Amniotic stem cell (primary cell): Measurements from ENCODE around the gene CISH.

Experiments used
- DNase-seq: peaks from one replicate; lab custom pipeline; 2025; lab: John Stamatoyannopoulos, UW

Gene CISH

DNA sequence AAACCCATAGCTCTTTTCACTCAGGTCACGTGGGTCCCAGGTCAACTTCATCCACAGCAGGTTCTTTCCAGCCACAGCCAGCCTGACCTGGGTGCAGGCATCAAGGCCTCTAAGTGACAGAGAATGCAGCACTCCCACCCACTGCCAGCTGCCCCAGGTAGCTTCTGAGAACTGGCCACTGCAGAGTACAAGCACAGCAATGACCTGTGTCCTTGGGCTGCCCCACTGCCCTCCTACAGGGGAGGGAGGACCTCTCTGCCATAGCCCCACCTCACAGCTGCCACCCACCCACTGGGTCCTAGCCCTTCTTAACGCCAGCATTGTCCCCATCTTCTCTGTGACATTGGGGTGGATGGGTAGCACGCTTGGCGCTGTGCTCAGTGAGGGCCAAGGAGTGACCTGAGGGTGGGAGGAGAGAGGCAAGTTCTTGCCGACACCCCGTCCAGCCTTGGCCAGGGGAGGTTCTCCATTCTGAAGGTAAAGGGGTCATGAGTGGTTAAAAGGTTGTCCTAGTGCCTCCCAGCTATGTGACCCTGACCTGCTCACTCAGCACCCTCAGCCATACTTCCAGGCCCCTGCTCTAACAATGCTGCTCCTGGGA, 12.4 kb downstream of the CISH start:
- DNase-seq = no peak

- DNase-seq = no peak
Observed at GRCh38 chr3:50594253-50594785, 17.3 kb downstream of the CISH start.

GRCh38 chr3:50592568-50592967, 19.0 kb downstream of the CISH start:
- DNase-seq = no peak

DNA sequence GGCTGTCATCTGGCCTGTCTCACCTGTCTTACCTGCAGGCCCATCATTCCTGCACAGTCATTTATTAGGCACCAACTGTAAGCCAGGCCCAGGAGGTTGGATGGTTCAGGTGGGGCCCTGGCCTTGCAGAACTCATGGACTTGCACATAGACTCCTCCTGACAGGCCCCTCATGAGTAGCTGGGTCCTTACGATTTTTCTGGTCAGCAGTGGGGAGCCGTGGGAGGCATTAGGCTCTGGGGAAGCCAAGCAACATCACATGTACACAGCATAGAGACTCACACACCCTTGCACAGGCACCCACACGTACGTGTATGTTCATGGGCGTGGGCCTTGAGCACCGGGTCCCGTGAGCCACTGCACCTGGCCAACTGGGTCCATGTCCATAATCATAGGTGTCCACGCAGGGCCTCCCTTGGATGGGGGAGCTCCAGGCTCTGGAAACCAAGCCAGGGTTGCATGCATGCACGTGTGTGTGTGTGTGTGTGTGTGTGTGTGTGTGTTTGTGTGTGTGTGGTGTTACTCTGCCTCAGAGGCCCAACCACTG, 20.3 kb downstream of the CISH start:
- DNase-seq = no peak

- DNase-seq = no peak
Observed at GRCh38 chr3:50588759-50589433, 22.7 kb downstream of the CISH start.

DNA sequence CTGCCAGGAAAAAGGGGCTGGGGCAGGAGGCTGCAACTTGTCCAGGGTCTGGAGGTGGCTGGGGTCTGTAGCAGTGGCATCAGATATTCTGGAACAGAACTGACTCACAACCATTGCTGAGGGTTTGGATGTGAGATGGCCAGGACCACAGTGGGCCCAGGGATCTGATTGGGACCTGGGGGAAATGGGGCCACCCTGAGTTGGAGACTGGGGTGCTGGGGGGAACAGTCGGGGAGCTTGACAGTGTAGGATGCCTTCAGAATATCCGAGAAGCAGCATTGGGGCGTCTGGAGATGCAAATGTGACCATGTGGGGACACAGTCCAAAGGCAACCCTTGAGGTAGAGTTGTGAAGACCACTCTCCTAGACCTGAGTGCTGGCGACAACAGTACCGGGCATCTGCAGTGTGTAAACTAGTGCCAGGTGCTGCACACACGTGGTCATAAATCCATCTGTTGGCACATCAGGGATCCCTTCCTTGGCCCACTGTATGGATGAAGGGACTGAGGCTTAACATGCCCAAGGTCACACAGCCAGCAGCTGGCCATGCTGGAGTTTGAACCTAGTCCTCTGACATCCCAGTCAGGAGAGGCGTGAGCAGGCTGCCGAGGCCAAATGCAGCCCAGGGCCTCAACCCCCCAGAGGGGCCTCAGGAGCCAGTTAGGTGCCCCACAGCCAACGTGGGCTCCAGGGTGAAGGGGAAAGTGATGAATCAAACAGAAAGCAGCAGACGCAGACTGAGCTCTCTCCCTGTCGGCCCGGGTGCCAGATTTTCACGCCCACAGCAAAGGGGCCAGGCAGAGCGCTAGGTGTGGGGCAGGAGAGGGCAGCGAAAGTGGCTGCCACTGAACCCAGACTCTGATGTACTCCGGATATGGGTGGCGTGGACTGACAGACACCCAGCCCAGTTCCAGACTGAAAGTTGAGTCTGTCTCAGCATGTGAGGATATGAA, 23.5 kb downstream of the CISH start:
- no peak for DNase-seq

DNA sequence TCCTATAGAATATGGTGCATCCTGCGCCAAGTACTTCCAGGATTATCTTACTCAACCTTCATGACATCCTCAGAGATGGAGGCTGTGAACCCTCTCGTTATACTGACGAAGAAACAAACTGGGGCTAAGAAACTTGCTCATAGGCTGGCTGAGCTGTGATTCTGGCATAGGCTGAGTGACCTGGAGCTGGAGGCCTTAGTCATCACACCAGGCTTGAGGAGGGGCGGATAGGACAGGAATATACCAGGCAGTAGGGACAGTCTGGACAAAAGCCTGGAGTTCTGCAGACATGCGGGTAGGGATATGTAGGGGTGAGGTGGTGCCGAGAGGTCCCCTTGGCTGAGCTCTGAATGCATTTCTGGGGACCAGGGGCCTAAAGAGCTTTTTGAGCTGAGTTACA, 24.2 kb downstream of the CISH start:
- no peak for DNase-seq

GRCh38 chr3:50586763-50587070, 24.9 kb downstream of the CISH start:
- DNase-seq = no peak

DNA sequence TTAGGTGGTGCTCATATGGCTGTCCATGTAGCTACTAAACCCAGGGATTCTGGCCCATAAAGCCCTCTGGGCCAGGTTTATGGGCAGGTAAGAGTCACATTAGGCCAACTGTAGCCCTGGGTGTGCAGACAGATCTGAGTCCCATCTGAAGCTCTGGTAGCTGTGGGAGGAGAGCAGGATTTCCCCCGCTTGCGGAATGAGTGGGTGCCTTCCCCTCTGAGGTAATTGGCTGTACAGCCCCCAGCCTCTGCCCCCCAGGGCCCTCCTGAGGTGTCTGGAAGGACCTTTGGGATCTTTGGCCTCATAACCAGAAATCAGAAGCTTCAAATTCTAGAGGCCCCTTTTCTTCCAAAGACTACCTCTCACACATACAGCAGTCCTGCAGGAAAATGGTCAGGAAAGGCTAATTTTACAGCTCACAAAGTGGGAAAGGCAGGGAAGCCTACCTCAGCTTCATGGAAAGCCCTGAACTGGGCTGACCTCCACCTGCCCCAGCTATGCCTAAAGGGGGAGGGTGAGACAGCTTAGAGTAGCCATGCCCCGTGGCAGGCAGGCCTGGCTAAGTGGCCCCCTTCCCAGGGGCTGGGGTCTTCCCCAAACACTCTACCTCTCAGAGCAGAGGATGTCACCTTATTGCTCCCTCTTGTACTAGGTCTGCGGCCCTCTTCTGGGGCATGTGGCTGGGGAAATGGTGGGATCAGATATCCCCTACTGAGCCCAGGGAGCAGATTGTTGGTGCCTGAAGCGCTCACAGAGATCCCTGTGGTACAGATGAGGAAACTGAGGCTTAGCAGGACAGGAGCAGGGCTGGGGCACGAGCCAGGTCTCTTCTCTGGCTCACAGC, 25.4 kb downstream of the CISH start:
- no peak for DNase-seq

DNA sequence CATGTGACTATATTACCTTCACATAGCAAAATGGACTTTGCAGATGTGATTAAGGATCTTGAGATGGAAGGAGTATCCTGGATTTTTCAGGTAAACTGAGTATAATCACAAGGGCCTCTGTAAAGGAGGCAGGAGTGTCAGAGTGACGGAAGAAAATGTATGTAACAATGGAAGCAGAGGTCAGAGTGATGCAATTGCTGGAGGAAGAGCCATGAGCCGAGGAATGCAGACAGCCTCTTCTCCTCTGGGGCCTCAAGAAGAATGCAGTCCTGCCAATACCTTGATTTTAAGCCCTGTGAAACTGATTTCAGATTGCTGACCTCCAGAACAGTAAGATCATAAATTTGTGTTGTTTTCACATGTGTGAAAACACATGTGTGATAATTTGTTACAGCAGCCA, 27.2 kb downstream of the CISH start:
- DNase-seq = no peak

GRCh38 chr3:50583897-50584296, 27.7 kb downstream of the CISH start:
- no peak for DNase-seq

DNA sequence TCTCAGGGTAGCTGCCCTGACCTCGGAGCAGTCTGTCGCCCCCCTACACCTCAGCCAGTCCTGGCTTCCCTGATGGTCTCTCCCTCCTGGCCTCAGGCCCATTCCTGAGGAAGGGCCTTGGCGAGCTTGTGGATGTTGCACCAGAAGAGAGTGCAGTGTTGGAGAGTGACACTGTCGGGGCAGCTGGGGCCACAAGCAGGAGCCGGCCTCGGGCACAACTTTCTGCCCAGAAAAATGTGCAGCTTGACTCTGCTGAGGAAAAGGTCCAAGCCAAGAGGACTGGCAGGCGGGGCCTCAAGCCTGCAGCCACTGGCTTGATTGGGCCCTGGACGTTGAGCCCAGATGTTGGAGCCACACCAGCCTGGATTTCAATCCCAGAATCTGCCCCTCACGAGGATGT, 29.5 kb downstream of the CISH start:
- no peak for DNase-seq

DNA sequence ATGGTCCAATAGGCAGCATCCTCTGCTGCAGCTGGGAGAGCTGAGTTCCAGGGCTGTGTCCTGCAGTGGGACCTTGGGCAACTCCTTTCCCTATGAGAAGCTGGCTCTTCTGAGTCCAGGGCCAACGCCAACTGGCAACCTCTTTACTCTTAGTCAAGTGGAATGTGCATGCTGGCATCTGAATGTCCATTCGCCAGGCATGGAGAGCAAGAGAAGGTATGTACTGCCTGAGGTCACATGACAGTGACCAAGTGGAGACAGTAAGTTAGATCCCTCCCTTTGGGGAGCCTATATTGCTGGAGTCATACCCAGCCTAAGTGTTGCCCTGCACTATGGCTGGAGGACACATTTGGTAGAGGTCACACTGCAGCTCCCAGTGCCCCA, 30.1 kb downstream of the CISH start:
- DNase-seq = no peak

- no peak for DNase-seq
Observed at GRCh38 chr3:50580683-50581458, 30.7 kb downstream of the CISH start.

- no peak for DNase-seq
Observed at GRCh38 chr3:50577348-50577747, 34.2 kb downstream of the CISH start.

GRCh38 chr3:50575372-50575771, 36.2 kb downstream of the CISH start:
- no peak for DNase-seq

DNA sequence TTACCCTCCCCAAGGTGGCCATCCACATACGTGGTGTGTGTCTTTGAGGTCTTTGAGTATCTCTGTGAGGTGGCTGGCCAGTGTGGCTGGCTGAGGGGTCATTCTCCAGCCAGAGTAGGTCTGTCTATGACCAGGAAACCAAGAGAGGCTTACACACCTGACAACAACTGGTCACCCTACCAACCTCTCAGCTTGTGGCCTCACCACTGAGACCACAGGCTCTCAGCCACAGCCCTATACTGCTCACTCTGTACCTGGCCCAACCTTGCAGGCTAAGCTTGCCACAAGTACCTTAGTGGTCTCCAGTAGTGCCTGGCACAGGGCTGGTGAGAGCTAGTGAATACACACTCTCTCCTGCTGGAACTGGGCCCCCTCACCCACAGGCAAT, 37.1 kb downstream of the CISH start:
- no peak for DNase-seq

DNA sequence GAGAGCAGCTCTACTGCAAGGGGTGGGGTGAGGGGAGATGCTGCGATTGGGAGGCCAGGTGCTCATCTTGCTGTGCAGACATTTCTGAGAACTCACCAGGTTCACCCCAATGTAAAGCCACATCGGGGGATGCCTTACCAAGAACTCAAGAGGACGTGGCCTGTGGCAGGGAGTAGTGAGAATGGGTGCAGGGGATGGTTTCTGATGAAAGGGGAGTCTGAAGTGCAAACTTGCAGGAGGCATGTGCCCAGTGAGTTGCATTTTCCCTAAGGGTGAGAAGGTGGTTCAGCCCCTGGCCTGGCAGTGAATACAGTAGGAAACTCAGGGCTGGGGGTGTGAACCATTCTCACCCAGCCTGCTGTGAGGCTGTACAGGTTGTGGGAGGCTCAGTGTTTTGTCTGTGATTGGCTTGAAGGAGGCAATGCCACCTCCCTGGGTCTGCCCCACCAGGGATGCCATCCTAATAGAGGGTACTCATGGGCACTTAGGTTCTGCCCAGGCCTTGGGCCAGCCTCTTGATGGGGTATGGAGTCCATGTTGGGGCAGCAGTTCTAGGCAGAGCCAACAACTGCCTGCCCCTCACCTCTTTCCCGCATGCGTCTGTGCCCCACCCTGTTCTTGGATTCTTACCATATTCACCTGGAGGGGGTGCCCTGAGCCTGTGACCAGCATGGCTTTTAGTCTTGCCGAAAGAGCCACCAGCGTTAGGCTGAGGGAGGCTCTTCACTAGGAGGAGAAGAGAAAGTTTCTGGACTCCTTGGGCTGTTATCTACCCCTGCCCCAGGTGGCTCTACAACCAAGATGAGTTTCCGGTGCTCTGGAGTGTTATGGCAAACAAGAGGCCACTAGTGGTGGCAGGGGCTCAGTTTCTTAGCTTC, 37.8 kb downstream of the CISH start:
- no peak for DNase-seq

GRCh38 chr3:50572801-50573371, 38.7 kb downstream of the CISH start:
- no peak for DNase-seq

DNA sequence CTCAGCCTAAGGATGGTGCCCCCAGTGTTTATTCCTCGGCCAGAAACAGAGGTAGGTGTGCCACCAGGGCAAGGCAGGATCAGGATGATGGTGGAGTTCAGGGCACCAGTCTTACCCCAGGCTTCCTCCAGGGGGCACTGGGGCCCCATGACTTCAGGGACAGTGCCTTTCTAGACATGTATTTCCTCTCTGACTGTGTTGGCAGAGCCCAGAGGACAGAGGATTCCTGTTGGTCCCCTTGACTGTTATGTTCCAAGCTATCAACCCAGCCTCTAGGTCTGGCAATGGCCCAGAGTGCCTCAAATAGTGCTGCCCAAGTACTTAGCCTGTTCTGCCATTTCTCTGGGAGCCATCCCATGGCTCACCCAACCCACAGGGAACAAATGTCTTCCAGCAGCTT, 39.4 kb downstream of the CISH start:
- DNase-seq = no peak
